GM21619 (cell line): ENCODE measurements around the gene RAB11FIP2.

Source experiments
- ATAC-seq: cut with Tn5 transposase; IDR thresholded peaks from one replicate; pipeline ENCODE4 v1.9.1; 2021; ENCODE audit not compliant: unreplicated experiment

The RAB11FIP2 gene

DNA sequence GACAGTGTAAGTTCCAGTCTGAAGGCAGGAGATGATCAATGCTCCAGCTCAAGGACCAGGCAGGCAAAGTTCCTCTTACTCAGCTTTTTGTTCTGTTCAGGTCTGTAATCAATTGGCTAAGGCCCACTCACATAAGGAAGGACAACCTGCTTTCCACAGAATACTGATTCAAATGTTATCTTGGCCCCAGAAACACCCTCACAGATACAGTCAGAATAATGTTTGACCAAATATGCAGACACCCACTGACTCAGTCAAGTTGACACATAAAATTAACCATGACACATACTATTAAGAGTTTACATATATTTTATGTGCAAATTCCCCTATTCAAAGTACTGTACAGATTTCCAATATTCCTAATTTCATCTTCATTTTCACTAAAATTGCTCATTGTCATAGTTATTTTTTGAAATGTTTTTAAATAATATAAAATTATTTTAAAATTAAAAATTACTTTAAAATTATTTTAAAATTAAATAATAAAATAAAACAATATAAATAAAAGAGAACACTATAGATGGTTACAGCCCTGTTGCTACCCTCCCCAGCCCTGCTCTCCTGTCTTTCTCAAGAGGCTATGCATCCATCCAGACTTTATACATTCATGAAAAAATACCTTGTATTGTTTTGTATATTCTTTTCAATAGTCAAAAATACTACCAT, 59.4 kb downstream of the RAB11FIP2 start:
- no peak for ATAC-seq

DNA sequence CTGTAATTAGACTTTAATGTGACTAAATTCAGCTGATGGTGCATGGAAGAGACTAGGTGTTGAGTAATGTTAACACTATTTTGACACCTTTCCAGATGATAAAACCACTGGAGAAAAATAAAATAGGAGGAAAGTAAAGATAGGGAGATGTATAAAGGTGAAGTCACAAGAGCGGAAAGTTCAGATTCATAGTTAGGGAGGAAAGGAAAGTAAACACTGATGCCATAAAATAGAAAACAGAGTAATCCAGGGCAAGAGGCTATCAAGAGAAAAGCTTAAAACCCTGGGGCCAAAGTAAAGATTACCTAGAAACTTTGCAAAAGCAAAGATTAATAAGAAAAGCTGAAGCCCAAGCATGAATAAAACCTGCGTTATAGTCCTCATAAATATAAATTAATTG, 62.8 kb downstream of the RAB11FIP2 start:
- no peak for ATAC-seq

DNA sequence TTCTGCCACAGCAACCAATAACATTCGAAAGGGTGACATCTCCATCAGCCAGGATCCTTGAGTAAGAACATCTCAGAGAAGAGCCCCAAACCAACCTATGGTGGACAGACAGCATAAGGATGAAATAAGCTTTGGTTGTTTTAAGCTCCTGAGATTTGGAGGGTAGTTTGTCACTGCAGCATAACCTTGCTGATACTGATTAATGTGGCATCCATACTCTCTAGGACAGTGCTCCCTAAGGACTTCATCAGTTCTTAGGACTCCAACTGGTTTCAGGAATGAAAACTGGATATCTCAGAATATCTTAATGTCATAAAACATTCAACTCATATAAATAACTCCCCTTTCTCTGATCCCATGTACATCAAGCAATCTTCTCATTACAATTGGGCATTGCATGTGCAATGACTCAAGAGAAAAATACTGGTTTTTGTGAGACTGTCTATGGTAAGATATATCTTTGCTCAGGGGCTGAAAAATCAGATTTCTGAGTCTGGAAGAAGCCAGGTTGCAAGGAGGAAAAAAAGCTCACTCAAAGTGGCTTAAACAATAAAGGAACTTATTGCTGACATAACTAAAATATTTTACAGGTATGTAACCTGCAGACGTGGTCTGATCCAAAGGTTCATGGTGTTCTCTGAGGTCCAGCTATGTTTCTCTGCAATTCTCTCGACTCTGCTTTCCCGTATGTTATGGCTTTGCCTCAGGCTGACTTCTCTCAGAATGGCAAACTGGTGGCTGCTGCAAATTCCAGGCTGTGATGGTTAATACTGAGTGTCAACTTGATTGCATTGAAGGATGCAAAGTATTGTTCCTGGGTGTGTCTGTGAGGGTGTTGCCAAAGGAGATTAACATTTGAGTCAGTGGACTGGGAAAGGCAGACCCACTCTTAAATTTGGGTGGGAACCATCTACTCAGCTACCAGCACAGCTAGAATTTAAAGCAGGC, 65.7 kb downstream of the RAB11FIP2 start:
- no peak for ATAC-seq

DNA sequence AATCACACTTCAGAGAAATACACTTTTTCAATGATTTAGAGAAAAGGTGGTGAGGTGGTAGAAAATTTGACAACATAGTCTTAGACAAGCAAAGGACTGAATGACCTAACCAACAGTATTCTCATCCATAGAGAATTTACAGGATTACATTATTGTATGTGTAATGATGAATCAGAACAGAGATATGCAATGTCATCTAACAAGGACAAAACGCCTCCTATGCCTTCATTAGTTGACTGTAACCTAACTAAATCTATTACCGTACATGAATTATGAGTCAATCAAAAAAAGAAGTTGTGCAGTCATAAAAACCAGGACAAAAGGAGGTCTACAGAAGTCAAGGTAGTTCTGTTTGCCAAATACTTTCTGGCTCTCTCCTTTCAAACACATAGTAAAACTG, 66.5 kb downstream of the RAB11FIP2 start:
- no peak for ATAC-seq

DNA sequence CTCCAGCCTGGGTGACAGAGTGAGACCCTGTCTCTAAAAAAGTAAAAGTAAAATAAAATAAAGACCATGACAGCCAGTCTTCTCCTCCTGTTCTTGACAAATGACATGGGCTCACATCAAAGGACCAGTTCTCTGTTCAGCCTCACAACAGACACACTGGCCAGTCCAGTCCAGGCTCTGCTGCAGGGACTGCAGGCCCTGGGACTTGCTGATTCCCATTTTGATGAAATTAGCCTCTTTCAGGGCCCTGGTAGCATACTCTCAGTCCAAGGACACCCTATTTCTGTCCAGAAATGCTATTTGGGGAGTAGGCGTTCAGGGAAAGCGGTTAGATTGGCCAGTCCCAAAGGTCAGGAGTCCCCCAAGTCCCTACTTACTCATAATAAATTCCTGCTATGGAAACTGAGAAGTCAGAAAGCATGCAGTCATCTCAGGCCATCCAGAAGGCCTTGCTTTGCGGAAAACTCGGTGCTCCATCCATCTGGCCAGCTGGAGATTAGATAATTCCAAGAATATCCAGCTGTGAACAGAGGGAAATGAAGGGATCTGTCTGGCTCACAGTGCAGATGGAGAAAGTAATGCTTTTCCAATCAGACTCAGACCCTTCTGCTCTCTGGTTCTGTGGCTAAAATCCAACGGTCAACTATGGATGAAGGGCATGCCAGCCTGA, 74.4 kb downstream of the RAB11FIP2 start:
- ATAC-seq = no peak

DNA sequence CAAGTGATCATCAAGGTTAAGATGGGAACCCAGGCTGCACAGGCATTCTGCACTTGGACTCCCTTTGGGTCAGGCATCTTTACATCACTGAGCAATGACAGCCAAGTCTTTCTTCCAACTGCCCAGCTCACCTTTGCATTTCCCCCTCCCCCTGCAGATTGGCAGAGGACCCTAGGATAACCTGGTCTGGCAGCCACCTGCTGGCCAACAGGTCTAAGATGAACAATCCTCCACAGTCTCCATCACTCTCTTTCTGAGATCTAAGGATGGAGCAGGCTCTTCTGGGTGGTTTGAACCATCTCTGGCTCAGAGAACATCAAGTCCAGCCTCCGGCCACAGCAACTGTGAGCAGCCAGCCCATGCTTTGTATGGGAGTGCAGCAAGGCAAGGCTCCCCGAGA, 75.8 kb downstream of the RAB11FIP2 start:
- no peak for ATAC-seq

DNA sequence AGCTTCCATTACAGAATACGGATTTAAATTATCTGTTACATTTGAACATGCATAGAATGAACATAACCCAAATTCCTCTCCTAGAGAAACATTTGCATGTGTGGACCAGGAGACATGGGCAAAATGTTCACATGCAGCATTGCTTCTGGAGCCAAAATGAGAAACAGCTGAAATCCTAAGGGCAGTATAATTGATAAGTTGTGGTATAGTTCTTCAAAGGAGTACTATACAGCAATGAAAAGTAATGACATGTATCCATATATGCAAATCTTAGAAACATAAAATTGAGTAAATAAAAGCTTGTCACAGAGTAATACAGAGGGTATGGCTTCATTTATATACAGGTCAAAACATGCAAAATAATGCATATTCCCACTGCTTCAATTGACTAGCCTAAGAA, 77.1 kb downstream of the RAB11FIP2 start:
- ATAC-seq = no peak

DNA sequence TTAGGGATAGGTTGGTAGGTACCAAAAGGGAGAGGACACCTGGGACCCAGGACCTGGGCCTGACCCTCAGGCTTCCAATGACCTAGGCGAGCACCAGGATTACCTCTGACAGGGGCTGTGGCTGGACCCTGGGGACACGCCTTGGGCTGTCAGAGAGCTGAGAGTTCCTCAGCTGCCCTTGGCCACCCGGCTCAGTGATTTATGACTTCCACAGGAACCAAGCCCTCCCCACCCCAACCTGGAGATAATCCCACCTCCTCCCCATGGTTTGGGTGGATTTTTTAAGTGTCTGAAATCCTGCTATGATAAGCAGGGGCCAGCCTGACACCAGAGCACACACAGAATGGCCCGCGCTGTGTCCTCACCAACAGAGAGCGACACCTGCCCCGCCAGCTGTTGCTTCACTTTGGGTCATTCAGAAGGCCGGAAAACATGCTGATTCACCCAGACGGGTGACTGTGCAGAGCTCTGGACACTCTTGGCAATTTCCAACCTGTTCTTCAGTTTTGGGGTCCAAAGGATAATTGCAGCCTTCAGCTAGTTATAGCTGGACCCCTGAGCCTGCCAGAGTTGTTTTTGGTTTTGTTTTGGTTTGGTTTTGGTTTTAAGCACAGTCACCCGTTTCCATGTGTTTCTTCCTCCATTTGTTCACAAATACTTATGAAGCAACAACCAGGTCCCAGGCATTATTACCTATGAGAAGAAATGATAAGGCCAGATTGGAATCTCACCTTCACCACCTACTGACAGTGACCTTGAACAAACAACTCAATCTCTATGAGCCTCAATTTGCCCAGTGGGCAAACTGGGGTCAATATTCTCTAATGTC, 78.2 kb downstream of the RAB11FIP2 start:
- ATAC-seq = no peak

DNA sequence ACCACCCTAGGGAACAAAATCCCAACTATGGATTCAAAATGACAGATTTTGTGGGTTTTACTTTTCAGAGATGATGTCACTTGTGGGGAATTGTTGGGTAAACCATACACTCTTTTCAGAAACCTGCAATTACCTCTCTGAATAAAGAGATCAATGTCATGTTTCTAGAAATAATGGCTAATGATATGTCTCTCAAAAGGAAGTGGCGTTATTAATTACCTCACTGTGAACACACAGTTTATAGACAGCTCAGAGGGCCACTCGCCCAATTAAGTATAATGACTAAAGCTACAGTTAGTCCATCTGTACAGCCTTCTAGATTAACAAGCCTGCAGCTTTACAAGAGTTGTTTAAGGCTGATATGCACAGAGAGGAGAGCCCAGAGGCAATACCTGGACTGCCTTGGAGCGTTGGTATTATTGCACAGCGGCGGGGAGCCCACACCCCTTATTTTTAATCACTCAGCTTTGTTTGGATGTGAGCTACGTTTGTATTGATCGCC, 79.5 kb downstream of the RAB11FIP2 start:
- ATAC-seq = no peak

DNA sequence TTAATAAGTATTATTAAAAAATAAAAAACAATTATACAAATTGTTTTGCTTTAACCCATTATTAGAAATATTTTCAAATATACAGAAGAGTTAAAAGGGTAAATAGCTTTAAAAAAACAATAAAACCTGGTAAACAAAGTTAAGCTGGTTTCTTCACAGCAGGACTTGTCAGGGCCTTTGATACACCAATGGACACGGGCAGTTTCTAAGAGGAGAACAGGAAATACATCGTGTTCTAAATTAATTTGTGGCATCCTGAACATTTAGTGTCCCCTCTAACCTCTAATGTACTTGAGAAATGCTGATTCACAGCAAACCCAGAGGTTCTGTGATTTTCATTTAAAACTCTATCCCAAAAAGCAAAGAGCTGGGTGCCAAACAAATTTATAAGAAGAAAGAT, 80.8 kb downstream of the RAB11FIP2 start:
- no peak for ATAC-seq

DNA sequence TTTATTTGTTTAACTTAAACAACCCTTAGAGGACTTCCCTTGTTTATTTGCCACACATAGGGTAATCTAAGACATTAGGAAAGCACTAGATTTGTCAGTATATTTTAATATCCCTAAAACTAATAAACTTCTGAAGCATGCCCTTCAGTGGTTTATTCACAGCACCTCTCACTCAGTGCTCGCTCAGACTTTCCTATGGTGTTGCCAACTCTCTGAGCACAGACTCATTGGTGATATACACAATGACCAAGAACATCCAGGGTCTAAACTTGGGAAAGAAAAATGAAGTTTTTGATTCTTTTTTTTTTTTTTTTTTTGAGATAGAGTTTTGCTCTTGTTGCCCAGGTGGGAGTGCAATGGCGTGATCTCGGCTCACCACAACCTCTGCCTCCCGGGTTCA, 82.2 kb downstream of the RAB11FIP2 start:
- no peak for ATAC-seq

DNA sequence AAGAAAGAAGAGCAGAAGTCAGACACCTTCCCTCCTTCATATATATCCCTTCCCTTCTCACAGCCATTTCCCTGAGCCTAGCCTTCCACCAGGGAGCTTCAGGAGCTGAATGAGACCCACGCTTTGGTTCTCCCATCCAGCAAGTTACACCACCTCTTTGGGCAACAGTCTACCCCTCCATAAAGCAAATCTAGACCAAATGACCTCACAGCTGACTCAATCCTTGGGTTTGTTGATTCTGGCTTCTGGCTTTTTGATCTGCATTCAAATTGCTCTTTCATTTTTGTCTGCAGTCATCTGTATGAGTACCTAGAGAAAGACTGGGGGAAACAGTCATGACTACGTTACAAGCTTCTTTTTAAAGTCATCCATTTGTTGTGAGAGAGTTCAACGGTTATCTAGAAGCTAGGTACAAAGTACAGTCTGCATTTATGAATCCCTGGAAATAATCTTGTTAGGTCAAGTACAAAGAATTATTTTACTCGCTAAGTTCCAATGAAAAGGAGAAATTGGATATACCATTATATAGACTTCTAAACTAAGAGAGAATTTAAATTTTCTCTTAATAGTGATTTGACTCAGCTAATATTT, 86.3 kb downstream of the RAB11FIP2 start:
- no peak for ATAC-seq

DNA sequence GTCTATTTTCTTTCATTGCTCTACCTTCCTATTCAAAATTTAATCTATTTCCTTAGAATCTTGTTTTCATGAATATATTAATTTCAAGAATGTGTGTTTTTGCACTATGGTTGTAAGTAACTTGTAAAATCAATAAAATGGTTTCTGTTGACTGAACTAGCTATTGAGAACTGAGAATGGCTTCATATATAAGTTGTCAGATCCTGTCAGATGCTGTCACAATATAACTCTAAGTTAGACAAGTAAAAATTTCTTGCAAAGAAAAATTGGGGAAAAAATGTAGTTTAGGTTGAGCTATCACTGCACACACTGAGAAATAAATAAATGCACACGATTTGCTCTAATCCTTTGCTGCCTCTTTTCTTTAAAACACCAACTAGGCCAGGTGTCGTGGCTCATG, 89.8 kb downstream of the RAB11FIP2 start:
- ATAC-seq = no peak

DNA sequence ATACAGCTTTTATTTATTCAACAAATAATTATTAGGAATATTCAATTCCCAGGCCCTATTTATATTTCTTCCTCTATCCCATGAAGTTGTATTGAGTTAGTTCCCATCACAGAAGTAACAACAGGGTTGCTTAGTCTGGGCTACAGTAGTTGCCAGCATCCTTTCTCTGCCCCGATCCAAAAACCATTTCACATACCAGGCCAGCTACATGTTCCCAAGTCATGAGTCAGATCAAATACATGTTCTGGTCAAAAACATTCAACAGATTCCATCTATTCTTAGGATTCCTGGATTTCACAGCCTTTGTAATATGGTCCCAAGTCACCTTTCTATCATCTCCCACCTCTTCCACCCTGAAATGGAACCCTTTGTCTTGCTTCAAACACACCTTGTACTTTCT, 91.6 kb downstream of the RAB11FIP2 start:
- no peak for ATAC-seq
